Thoracic aorta (tissue), 2 donors: ENCODE measurements around the gene NPLOC4. TPM values are rescaled to one million over a fixed set of nuclear protein-coding genes. Genes with fewer than 3 reads are reported as not detected.

Experiments used
- ATAC-seq: fragments of 150-250 bp; one replicate; pipeline ENCODE4 v1.8.0; 2017; ENCODE audit warnings: low read depth; ENCODE audit not compliant: insufficient number of reproducible peaks, low FRiP score
- DNase-seq: peaks from one replicate; pipeline ENCODE4 v3.0.0-alpha.2; 2020; ENCODE audit warnings: low spot score
- H3K27ac ChIP-seq, 2 donors: fragments of 200-600 bp; sonication (generic); 1 replicate in 1 of 2; 2 replicates in 1 of 2; pipeline ENCODE4 v1.5.1; 2016; ENCODE audit warnings: mild to moderate bottlenecking in 2 of 2, moderate library complexity in 2 of 2
- H3K27me3 ChIP-seq: fragments of 200-600 bp; sonication (generic); replicated peaks from 2 replicates; pipeline ENCODE4 v1.6.0; 2016; ENCODE audit warnings: mild to moderate bottlenecking; ENCODE audit not compliant: insufficient read depth
- H3K36me3 ChIP-seq: fragments of 200-600 bp; sonication (generic); one replicate; pipeline ENCODE4 v1.5.1; 2016
- H3K4me1 ChIP-seq, 2 donors: fragments of 200-600 bp; sonication (generic); 1 replicate in 1 of 2; 2 replicates in 1 of 2; pipeline versions ENCODE4 v1.5.1 to v1.6.0; 2016; ENCODE audit warnings: low read depth in 2 of 2, mild to moderate bottlenecking in 1 of 2; ENCODE audit not compliant: control insufficient read depth in 1 of 2
- H3K4me3 ChIP-seq: fragments of 200-600 bp; sonication (generic); 2 replicates; pipeline ENCODE4 v1.5.1; 2016; ENCODE audit warnings: mild to moderate bottlenecking
- H3K9me3 ChIP-seq: fragments of 200-600 bp; sonication (generic); 2 replicates; pipeline ENCODE4 v1.5.1; 2016
- CTCF ChIP-seq: fragments of 200-600 bp; sonication (generic); IDR thresholded peaks from one replicate; pipeline ENCODE4 v1.5.1; 2019; ENCODE audit warnings: antibody characterized with exemption
- total RNA-seq, 2 donors: library from RNA; depleted of rRNA; stranded (reverse); fragments of >200 nt; gene quantifications; one replicate each; pipeline versions ENCODE4 v1.1.0 to v1.2.3, GENCODE V29; 2016

Gene NPLOC4
- total RNA-seq, 2 donors from 2014 or later = 77.3 to 105 TPM

GRCh38 chr17:81648013-81648706, 11.2 kb upstream of the NPLOC4 start:
- DNase-seq = no peak
- no peak for TF ChIP-seq CTCF

GRCh38 chr17:81647640-81648012, 10.7 kb upstream of the NPLOC4 start:
- no peak for TF ChIP-seq CTCF
- H3K36me3 ChIP-seq = no peaks in the 10 kb centered on the region
- no peak overlapping the region for H3K4me3 ChIP-seq
- ATAC-seq (no peak), DNase-seq (no peak)
- no peaks in the 10 kb centered on the region for H3K4me1 ChIP-seq
- H3K9me3 ChIP-seq = no peaks in the 10 kb centered on the region
- peaks cover 3% of the 10 kb centered on the region for H3K27me3 ChIP-seq
- H3K27ac ChIP-seq = no peak overlapping the region

More at GRCh38 chr17:81648013-81648706, 11.2 kb upstream of the NPLOC4 start:
- no peak overlapping the region for H3K27ac ChIP-seq
- H3K4me3 ChIP-seq = no peak overlapping the region
- ATAC-seq = no peak
- H3K27me3 ChIP-seq = peaks cover 3% of the 10 kb centered on the region
- H3K36me3 ChIP-seq = no peaks in the 10 kb centered on the region
- no peaks in the 10 kb centered on the region for H3K4me1 ChIP-seq
- H3K9me3 ChIP-seq = no peaks in the 10 kb centered on the region

DNA sequence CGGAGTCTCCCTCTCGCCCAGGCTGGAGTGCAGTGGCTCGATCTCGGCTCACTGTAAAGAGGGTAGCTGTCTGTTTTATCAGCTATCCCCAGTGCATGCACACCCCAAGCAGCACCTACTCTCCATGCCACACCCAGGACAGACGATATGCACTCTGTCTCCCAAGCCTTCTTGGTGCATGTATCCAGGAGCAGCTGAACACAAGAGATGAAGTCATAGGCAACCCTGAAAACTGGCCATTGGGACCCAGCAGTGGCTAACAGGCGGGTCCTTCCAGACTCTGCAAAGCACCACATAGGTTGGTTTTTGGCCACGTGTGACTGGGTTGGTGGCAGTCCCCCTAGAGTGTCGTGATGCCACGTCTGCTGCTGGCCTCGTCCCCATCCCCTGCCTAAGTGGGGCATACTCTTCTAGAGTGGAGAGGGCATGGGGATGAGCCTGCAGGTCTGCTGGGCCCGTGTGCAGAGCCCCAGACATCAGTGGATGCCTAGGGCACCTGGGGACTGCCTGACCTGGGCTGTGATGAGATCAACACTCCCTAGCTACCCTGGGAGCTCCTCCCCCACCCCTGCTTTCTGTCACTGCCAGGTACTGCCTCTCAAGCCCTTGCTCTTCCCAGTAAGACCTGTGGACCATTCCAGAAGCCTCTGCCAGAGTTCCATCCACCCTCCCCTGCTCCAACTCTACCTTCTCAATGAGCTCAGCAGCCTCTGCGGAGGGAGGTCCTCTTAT, 10.1 kb upstream of the NPLOC4 start:
- Histone ChIP-seq H3K4me3 (no peak overlapping the region), H3K4me1 (no peaks in the 10 kb centered on the region), H3K36me3 (no peaks in the 10 kb centered on the region), H3K27me3 (peaks cover 3% of the 10 kb centered on the region), H3K27ac (no peak overlapping the region), H3K9me3 (no peaks in the 10 kb centered on the region)
- DNase-seq = no peak
- no peak for TF ChIP-seq CTCF
- ATAC-seq = no peak

GRCh38 chr17:81644976-81645952, 8.4 kb upstream of the NPLOC4 start:
- Histone ChIP-seq H3K4me3 (no peak overlapping the region), H3K36me3 (no peaks in the 10 kb centered on the region), H3K4me1 (no peaks in the 10 kb centered on the region), H3K9me3 (no peaks in the 10 kb centered on the region), H3K27me3 (peaks cover 3% of the 10 kb centered on the region), H3K27ac (no peak overlapping the region)
- no peak for DNase-seq
- ATAC-seq = no peak
- no peak for TF ChIP-seq CTCF

- Histone ChIP-seq H3K27me3 (peaks cover 3% of the 10 kb centered on the region), H3K27ac (no peak overlapping the region), H3K36me3 (no peaks in the 10 kb centered on the region), H3K4me3 (no peak overlapping the region), H3K9me3 (no peaks in the 10 kb centered on the region), H3K4me1 (no peaks in the 10 kb centered on the region)
- DNase-seq (no peak), ATAC-seq (no peak)
- TF ChIP-seq CTCF = no peak
Measured at GRCh38 chr17:81644496-81644895, 7.6 kb upstream of the NPLOC4 start.
